Pancreas (tissue), 10 donors: Measurements from ENCODE around the gene ATF7IP. TPM values are rescaled to one million over a fixed set of nuclear protein-coding genes. Genes with fewer than 3 reads are reported as not detected.
"Not testable (repeated sequence)": the region's sequence is repeated elsewhere in the genome, so short reads cannot be mapped to it uniquely, and the experiment has no call there.

Source experiments
- ATAC-seq, 4 donors: fragments of 200-7000 bp; cut with Tn5 transposase; one replicate each; pipeline versions ENCODE4 v1.8.0 to v1.9.1; 2020; ENCODE audit warnings: mild to moderate bottlenecking in 4 of 4, moderate library complexity in 4 of 4
- DNase-seq, 6 donors: peaks; one replicate each; pipeline ENCODE4 v3.0.0-alpha.2; 2020
- FAIRE-seq: peaks from 2 replicates; lab custom pipeline; 2012; peaks lifted over from hg19 to GRCh38; lab: Jason Lieb, UNC
- H3K27ac ChIP-seq, 4 donors: fragments of 200-600 bp; sonication (generic); 1 replicate in 3 of 4; 2 replicates in 1 of 4; pipeline versions ENCODE4 v1.5.0 to v1.8.0; 2020
- H3K27me3 ChIP-seq, 4 donors: fragments of 200-600 bp; one replicate each; pipeline ENCODE4 v1.8.0; 2021
- H3K36me3 ChIP-seq, 3 donors: fragments of 200-600 bp; sonication (generic) in 1 of 3; one replicate each; pipeline versions ENCODE4 v1.5.0 to v1.8.0; 2020 to 2021
- H3K4me1 ChIP-seq, 3 donors: fragments of 200-600 bp; one replicate each; pipeline ENCODE4 v1.8.0; 2021
- H3K4me3 ChIP-seq, 4 donors: fragments of 200-600 bp; sonication (generic) in 2 of 4; one replicate each; pipeline versions ENCODE4 v1.5.0 to v1.8.0; 2020 to 2021
- H3K9me3 ChIP-seq, 4 donors: fragments of 200-600 bp; one replicate each; pipeline ENCODE4 v1.8.0; 2021
- WGBS, 2 donors: extraction: QIAGEN DNeasy Blood & Tissue Kit; methylation state at CpG; one replicate each; pipeline ENCODE4 v1.1.7; 2013; 5-methylcytosine and 5-hydroxymethylcytosine counted together
- intact Hi-C, 3 donors: fragments of 100-400 bp; cut with DNase I; formaldehyde crosslinking; loops; one replicate each; pipeline versions ENCODE4 v1.11.1 to v1.14.2; 2022
- polyA plus RNA-seq, 2 donors: library from polyadenylated mRNA; stranded (reverse); fragments of 200-250 nt; gene quantifications; one replicate each; pipeline ENCODE4 v1.2.3, GENCODE V29; 2013
- total RNA-seq, 6 donors: library from RNA; stranded (reverse); fragmentation: NEBNext Ultra II Directional in 4 of 6; extraction: Animal tissue kit (Norgen Biotek cat#: 25700) in 4 of 6; gene quantifications; one replicate each; pipeline versions ENCODE4 v1.2.1 to v1.2.4, GENCODE V29; 2021 to 2023
- TF ChIP-seq, protein P1 (sequence below), 4 donors: fragments of 200-600 bp; sonication (generic) in 3 of 4; IDR thresholded peaks; one replicate each; pipeline versions ENCODE4 v1.5.0 to v1.8.0; 2021; ENCODE audit warnings: antibody characterized with exemption in 4 of 4
- donor health status: healthy with polysubstance abuse.
- donor health status: DM: no; HTN: no; CAD: no; lungs with moderate emphysema.
- donor health status: DM: no; HTN: no; CAD: no.
- donor health status: control.
- donor health status: control.
- donor health status: Bipolar disorder and iron deficiency.
- donor health status: DM: yes; HTN: yes; CAD: no.
- donor health status: DM: no; HTN: no; CAD: no.
- donor health status: DM: no; HTN: no; CAD: no.
- donor health status: DM: yes; HTN: yes; CAD: no.

The ATF7IP gene
- total and polyA plus RNA-seq, 8 donors: 5.7 to 54.1 (median 27.7) TPM

DNA sequence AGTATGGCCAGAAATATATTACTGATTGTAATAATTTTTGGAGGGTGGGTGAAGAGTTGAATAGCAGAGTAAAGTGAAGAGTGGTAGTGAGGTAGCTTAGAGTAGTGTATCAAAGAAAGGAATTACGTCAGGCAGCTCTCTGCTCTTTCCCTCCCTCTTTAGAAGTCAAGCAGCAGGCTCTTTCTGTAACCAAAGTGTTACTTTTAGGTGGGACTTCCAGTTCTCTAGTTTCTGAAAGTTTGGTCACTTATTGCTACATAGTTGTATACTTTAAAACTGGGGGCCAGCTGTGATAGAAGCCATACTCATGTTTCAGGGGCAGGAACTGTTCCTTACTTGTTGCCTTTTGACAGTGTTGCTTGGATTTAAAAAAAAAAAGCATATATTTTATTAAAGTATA lies 30.6 kb downstream of the ATF7IP start:
- no peaks in the 10 kb centered on the region for H3K27me3 ChIP-seq
- no peaks in the 10 kb centered on the region for H3K36me3 ChIP-seq
- WGBS, 2 donors: 43% methylated on average over 1 of the region's 1 CpG
- peaks cover 0 to 36% (median 29%) of the 10 kb centered on the region in 3 donors for H3K4me1 ChIP-seq
- no peak for DNase-seq
- ATAC-seq: peak; percentile 31 to 68 (median 43)
- H3K9me3 ChIP-seq: no peaks in the 10 kb centered on the region
- intact Hi-C loops: no loop called here
- H3K27ac ChIP-seq: peak overlapping the region in 1 of 4 donors; percentile 66
- FAIRE-seq: no peak
- TF ChIP-seq, protein P1, sequence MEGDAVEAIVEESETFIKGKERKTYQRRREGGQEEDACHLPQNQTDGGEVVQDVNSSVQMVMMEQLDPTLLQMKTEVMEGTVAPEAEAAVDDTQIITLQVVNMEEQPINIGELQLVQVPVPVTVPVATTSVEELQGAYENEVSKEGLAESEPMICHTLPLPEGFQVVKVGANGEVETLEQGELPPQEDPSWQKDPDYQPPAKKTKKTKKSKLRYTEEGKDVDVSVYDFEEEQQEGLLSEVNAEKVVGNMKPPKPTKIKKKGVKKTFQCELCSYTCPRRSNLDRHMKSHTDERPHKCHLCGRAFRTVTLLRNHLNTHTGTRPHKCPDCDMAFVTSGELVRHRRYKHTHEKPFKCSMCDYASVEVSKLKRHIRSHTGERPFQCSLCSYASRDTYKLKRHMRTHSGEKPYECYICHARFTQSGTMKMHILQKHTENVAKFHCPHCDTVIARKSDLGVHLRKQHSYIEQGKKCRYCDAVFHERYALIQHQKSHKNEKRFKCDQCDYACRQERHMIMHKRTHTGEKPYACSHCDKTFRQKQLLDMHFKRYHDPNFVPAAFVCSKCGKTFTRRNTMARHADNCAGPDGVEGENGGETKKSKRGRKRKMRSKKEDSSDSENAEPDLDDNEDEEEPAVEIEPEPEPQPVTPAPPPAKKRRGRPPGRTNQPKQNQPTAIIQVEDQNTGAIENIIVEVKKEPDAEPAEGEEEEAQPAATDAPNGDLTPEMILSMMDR (IDR thresholded peaks at IDR 0.05): no peak
- no peak overlapping the region for H3K4me3 ChIP-seq

DNA sequence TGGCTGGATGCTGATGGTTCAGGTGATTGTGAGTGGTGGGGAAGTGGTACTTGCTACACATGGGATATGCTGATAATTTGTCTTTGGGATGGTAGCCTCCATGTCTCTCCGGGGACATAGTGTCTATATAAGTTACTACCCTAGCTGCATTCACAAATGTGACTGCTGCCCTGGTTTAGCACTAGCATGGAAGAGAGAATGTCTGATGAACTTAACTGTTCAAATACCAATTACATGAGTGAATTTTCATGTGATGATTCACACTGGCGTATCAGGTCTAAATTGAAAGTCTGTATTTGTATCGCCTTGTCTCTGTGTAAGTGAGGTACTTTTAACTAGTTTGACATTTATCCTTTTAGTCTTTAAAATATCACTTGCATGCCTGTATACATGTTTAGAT lies 34.4 kb downstream of the ATF7IP start:
- no peak for FAIRE-seq
- Histone ChIP-seq H3K27ac (no peak overlapping the region), H3K4me1 (peaks cover 15 to 29% (median 27%) of the 10 kb centered on the region in 3 donors)

DNA sequence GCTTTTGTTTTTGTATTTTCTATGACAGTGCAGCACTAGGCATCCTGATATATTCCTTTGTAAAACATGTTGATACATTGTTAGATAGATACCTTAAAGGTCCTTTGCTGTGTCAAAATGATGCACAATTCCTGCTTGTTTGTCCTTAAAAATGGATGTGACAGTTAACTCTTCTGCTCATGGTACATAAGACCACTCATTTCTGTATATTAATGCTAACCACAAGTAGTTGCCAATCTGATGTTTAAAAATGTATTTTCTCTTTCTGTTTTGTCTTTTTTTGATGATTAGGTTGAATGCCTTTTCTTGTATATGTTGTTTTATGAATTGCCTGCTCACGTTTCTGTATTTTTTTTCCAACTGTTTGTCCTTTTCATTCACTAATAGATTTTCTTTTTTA lies 35.1 kb downstream of the ATF7IP start:
- DNase-seq (no peak), FAIRE-seq (no peak), ATAC-seq (no peak)
- Histone ChIP-seq H3K4me3 (no peak overlapping the region), H3K9me3 (no peaks in the 10 kb centered on the region), H3K27ac (no peak overlapping the region), H3K4me1 (peaks cover 15 to 22% (median 20%) of the 10 kb centered on the region in 3 donors), H3K36me3 (no peaks in the 10 kb centered on the region), H3K27me3 (no peaks in the 10 kb centered on the region)
- intact Hi-C loops: no loop called here
- TF ChIP-seq, protein P1 (IDR thresholded peaks at IDR 0.05): no peak
- 92 to 97% methylated on average over 1 of the region's 1 CpG for WGBS, 2 donors

More for the DNA sequence above, 34.4 kb downstream of the ATF7IP start:
- Histone ChIP-seq H3K4me3 (no peak overlapping the region), H3K36me3 (no peaks in the 10 kb centered on the region), H3K27me3 (no peaks in the 10 kb centered on the region), H3K9me3 (no peaks in the 10 kb centered on the region)
- TF ChIP-seq, protein P1 (IDR thresholded peaks at IDR 0.05): no peak
- WGBS, 2 donors: 97% methylated on average over 3 of the region's 3 CpGs
- no peak for ATAC-seq
- no peak for DNase-seq
- intact Hi-C loops: no loop called here

DNA sequence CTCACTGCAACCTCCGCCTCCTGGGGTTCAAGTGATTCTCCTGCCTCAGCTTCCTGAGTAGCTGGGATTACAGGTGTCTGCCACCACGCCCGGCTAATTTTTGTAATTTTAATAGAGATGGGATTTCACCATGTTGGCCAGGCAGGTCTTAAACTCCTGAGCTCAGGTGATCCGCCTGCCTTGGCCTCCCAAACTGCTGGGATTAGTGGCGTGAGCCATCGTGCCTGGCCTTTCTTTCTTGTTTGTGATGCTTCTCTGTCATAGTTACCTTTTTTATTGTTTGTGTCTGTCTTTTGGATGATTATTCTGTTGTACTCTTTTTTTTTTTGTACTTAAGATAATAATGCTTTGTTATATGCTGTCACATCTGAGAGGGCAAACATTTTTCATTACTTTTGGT lies 35.8 kb downstream of the ATF7IP start:
- H3K27ac ChIP-seq, H3K9me3 ChIP-seq, ATAC-seq, intact Hi-C loops, DNase-seq, H3K4me3 ChIP-seq, H3K36me3 ChIP-seq, FAIRE-seq, H3K27me3 ChIP-seq: not testable (repeated sequence)
- WGBS, 2 donors: 96 to 98% methylated on average over 6 of the region's 6 CpGs
- H3K4me1 ChIP-seq: peaks cover 15 to 19% (median 16%) of the 10 kb centered on the region in 3 donors

DNA sequence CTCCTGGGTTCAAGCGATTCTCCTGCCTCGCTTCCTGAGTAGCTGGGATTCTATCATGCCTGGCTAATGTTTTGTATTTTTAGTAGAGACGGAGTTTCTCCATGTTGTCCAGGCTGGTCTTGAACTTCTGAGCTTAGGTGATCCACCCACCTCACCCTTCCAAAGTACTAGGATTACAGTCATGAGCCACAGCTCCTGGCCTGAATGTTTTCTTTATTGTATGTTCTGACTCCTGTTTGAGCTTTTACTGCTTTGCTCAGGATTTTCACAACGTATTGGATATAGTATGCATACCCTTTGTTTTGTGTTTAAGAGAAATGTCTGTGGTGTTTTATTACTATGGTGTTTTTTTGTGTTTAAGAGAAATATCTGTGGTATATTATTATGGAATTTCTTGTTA lies 37.2 kb downstream of the ATF7IP start:
- DNase-seq (no peak), FAIRE-seq (no peak), ATAC-seq (no peak)
- intact Hi-C loops: no loop called here
- WGBS, 2 donors: 80 to 87% methylated on average over 4 of the region's 4 CpGs
- Histone ChIP-seq H3K4me1 (peaks cover 15 to 19% (median 16%) of the 10 kb centered on the region in 3 donors), H3K36me3 (no peaks in the 10 kb centered on the region), H3K27ac (peak overlapping the region in 1 of 4 donors; percentile 23), H3K27me3 (no peaks in the 10 kb centered on the region), H3K9me3 (no peaks in the 10 kb centered on the region), H3K4me3 (no peak overlapping the region)
- TF ChIP-seq, protein P1 (IDR thresholded peaks at IDR 0.05): no peak
